Sigmoid colon (tissue), 7 donors: Measurements from ENCODE around the gene NFE2L1. TPM values are rescaled to one million over a fixed set of nuclear protein-coding genes. Genes with fewer than 3 reads are reported as not detected.
"Not testable (repeated sequence)": the region's sequence is repeated elsewhere in the genome, so short reads cannot be mapped to it uniquely, and the experiment has no call there.

ENCODE experiments used
- DNase-seq: peaks from one replicate; pipeline ENCODE4 v3.0.0-alpha.2; 2019
- H3K27ac ChIP-seq, 4 donors: fragments of 200-600 bp; sonication (generic); one replicate each; pipeline ENCODE4 v1.5.1; 2016 to 2019; ENCODE audit warnings: mild to moderate bottlenecking in 1 of 4
- H3K27me3 ChIP-seq, 3 donors: fragments of 200-600 bp; sonication (generic); one replicate each; pipeline ENCODE4 v1.5.1; 2019; ENCODE audit warnings: mild to moderate bottlenecking in 1 of 3
- H3K36me3 ChIP-seq, 4 donors: fragments of 200-600 bp; sonication (generic); one replicate each; pipeline ENCODE4 v1.5.1; 2016 to 2019
- H3K4me1 ChIP-seq, 4 donors: fragments of 200-600 bp; sonication (generic); one replicate each; pipeline ENCODE4 v1.5.1; 2017 to 2019
- H3K4me3 ChIP-seq, 4 donors: fragments of 200-600 bp; sonication (generic); one replicate each; pipeline ENCODE4 v1.5.1; 2017 to 2019; ENCODE audit warnings: mild to moderate bottlenecking in 2 of 4, moderate library complexity in 1 of 4
- H3K9me3 ChIP-seq, 4 donors: fragments of 200-600 bp in 3 of 4; sonication (generic) in 3 of 4; one replicate each; pipeline versions ENCODE4 v1.5.1 to v1.6.1; 2013 to 2019
- CTCF ChIP-seq, 4 experiments: fragments of 450-650 bp in 3 of 4; fragments of 200-600 bp in 1 of 4; IDR thresholded peaks; one replicate each; pipeline ENCODE4 v1.5.1; 2016 to 2019; ENCODE audit warnings: antibody characterized with exemption in 4 of 4, mild to moderate bottlenecking in 3 of 4, moderate library complexity in 2 of 4
- EP300 ChIP-seq, 4 donors: sonication (generic); formaldehyde crosslinking; IDR thresholded peaks; one replicate each; pipeline ENCODE4 v1.6.1; 2017; ENCODE audit warnings: antibody characterized with exemption in 4 of 4
- POLR2A ChIP-seq, 2 donors: fragments of 450-650 bp; IDR thresholded peaks; one replicate each; pipeline ENCODE4 v1.6.1; 2016; ENCODE audit warnings: antibody characterized with exemption in 2 of 2, mild to moderate bottlenecking in 2 of 2, moderate library complexity in 2 of 2
- POLR2AphosphoS5 ChIP-seq, 4 donors: sonication (generic); formaldehyde crosslinking; IDR thresholded peaks; one replicate each; pipeline ENCODE4 v1.6.1; 2017; ENCODE audit warnings: antibody characterized with exemption in 4 of 4
- WGBS, 2 donors: extraction: QIAGEN DNeasy Blood & Tissue Kit; methylation state at CpG; one replicate each; pipeline ENCODE4 v1.1.7; 2013; 5-methylcytosine and 5-hydroxymethylcytosine counted together
- intact Hi-C: fragments of 100-400 bp; cut with DNase I; formaldehyde crosslinking; loops from one replicate; pipeline ENCODE4 v1.15.1; 2023
- polyA plus RNA-seq, 3 donors: library from polyadenylated mRNA; stranded (reverse); fragments of 200-250 nt; gene quantifications; one replicate each; pipeline ENCODE4 v1.2.3, GENCODE V29; 2013
- total RNA-seq, 4 donors: library from RNA; depleted of rRNA; stranded (reverse); fragments of >200 nt; gene quantifications; one replicate each; pipeline ENCODE4 v1.1.0, GENCODE V29; 2016
- donor health status: healthy with polysubstance abuse.
- donor health status: Bipolar disorder and iron deficiency.
- donor health status: healthy.

The NFE2L1 gene
- total and polyA plus RNA-seq, 7 donors = 44.4 to 174 (median 134) TPM

DNA sequence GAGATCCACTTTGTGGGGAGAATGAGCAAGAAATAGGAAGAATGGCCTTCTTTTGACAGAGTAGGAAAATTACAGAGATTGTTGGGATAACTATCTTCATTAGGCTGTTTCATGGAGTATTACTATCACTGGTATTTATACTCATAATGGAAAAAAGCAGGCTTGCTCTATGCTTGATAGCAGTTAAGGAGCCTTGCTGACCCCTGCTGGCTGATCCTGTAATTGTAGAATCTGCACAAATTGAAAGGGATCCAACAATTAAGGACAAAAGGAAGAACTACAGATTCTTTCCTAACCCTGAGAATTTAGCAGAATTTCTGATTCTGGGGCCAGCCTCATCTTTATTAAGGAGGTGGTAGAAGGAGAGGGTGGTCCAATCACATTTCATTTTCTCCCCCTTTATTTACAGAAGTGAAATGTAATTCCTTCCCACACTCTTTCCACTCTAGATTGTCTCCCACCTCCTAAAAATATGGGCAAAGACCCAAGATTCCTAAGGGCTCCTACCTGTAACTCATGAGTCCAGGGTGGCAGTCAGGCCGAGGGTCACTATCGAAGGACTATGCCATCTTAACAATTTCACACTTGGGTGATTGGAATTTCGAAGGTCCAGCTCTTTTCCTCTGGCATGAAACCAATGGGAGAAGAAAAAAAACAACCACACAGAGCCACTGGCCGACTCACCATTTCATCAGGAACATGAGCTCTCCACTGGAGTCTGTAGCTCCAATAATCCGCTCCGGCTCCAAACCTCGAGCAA lies 26.3 kb downstream of the NFE2L1 start:
- peak; percentile 52 to 84 (median 74) for TF ChIP-seq CTCF (IDR thresholded peaks at IDR 0.05)
- no peak for TF ChIP-seq EP300 (IDR thresholded peaks at IDR 0.05)
- peak in 3 of 4 donors; percentile 24 to 51 (median 50) for TF ChIP-seq POLR2AphosphoS5 (IDR thresholded peaks at IDR 0.05)
- peaks cover 0 to 9% (median 3%) of the 10 kb centered on the region in 4 donors for H3K4me1 ChIP-seq
- peak; percentile 86 for DNase-seq
- 73 to 86% methylated on average over 7 of the region's 7 CpGs for WGBS, 2 donors
- no peaks in the 10 kb centered on the region for H3K9me3 ChIP-seq
- H3K4me3 ChIP-seq = no peak overlapping the region
- peaks cover 0 to 71% (median 23%) of the 10 kb centered on the region in 4 donors for H3K36me3 ChIP-seq
- intact Hi-C loops = loop anchor here (1.0 to 10.0 kb wide), 4 partner anchors 37 to 100 kb away; partner anchors contain the start of genes CDK5RAP3 and COPZ2
- no peaks in the 10 kb centered on the region for H3K27me3 ChIP-seq
- peak overlapping the region in 3 of 4 donors; percentile 19 to 45 (median 39) for H3K27ac ChIP-seq

- DNase-seq = peak; percentile 12
- 95 to 96% methylated on average over 10 of the region's 10 CpGs for WGBS, 2 donors
- H3K36me3 ChIP-seq = peaks cover 0 to 47% (median 14%) of the 10 kb centered on the region in 4 donors
- H3K4me1 ChIP-seq, H3K27ac ChIP-seq, H3K27me3 ChIP-seq, H3K4me3 ChIP-seq, H3K9me3 ChIP-seq: not testable (repeated sequence)
- intact Hi-C loops = loop anchor here (10.0 kb wide), 1 partner anchor 102 kb away; the partner anchor contains the start of gene CDK5RAP3
Measured at GRCh38 chr17:48077152-48077551, 29.0 kb downstream of the NFE2L1 start.

DNA sequence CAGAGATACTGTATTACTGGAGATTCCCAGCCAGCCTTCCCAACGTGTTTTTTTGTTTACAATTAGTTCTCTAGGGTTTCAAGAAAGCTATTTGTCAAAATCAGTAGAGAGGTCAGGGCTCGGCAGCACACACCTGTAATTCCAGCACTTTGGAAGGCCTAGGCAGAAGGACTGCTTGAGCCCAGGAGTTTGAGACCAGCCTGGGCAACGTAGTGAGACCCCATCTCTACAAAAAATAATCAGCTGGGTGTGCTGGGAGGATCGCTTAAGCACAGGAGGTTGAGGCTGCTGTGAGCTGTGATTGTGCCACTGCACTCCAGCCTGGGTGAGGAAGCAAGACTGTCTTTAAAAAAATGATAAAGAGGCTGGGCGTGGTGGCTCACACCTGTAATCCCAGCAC lies 33.7 kb downstream of the NFE2L1 start:
- peaks cover 0 to 3% (median 0%) of the 10 kb centered on the region in 4 donors for H3K36me3 ChIP-seq
- DNase-seq = peak; percentile 14
- H3K4me3 ChIP-seq = no peak overlapping the region
- WGBS, 2 donors = 77 to 87% methylated on average over 5 of the region's 5 CpGs
- peaks cover 0 to 23% (median 20%) of the 10 kb centered on the region in 4 donors for H3K4me1 ChIP-seq
- no peak overlapping the region for H3K27ac ChIP-seq
- intact Hi-C loops = no loop called here
- TF ChIP-seq POLR2A (IDR thresholded peaks at IDR 0.05) = no peak
- TF ChIP-seq POLR2AphosphoS5 (IDR thresholded peaks at IDR 0.05) = no peak
- H3K27me3 ChIP-seq = no peaks in the 10 kb centered on the region
- H3K9me3 ChIP-seq = no peaks in the 10 kb centered on the region

- Histone ChIP-seq H3K36me3 (no peaks in the 10 kb centered on the region), H3K4me3 (no peak overlapping the region), H3K9me3 (no peaks in the 10 kb centered on the region), H3K4me1 (peaks cover 0 to 24% (median 21%) of the 10 kb centered on the region in 4 donors), H3K27me3 (no peaks in the 10 kb centered on the region), H3K27ac (peak overlapping the region in 1 of 4 donors; percentile 32)
- DNase-seq = no peak
- TF ChIP-seq CTCF (IDR thresholded peaks at IDR 0.05) = no peak
- TF ChIP-seq POLR2AphosphoS5 (IDR thresholded peaks at IDR 0.05) = no peak
- no peak for TF ChIP-seq POLR2A (IDR thresholded peaks at IDR 0.05)
- no peak for TF ChIP-seq EP300 (IDR thresholded peaks at IDR 0.05)
- intact Hi-C loops = loop anchor here (5.0 kb wide), 1 partner anchor 37 kb away; no protein-coding TSS in a partner anchor
- WGBS, 2 donors = 42 to 58% methylated on average over 2 of the region's 2 CpGs
Measured at GRCh38 chr17:48084932-48085331, 36.8 kb downstream of the NFE2L1 start.

GRCh38 chr17:48093341-48094045 lies 45.3 kb downstream of the NFE2L1 start:
- intact Hi-C loops = no loop called here
- TF ChIP-seq POLR2AphosphoS5 (IDR thresholded peaks at IDR 0.05) = no peak
- no peak for TF ChIP-seq EP300 (IDR thresholded peaks at IDR 0.05)
- no peak for TF ChIP-seq CTCF (IDR thresholded peaks at IDR 0.05)
- TF ChIP-seq POLR2A (IDR thresholded peaks at IDR 0.05) = no peak
- no peak for DNase-seq
- Histone ChIP-seq H3K36me3 (peaks cover 0 to 13% (median 1%) of the 10 kb centered on the region in 4 donors), H3K27ac (no peak overlapping the region), H3K4me3 (no peak overlapping the region), H3K4me1 (peaks cover 0 to 12% (median 2%) of the 10 kb centered on the region in 4 donors), H3K9me3 (no peaks in the 10 kb centered on the region), H3K27me3 (no peaks in the 10 kb centered on the region)
- WGBS, 2 donors = 26 to 73% methylated on average over 11 of the region's 11 CpGs
